Nephron (organoid): ENCODE measurements around the gene ZSWIM3.

Experiments
- H3K27ac Mint-ChIP-seq, 3 experiments: 2 replicates each; pipeline ENCODE4 v1.8.0; 2020; ENCODE audit warnings: mixed read lengths in 3 of 3, mild to moderate bottlenecking in 2 of 3, moderate library complexity in 1 of 3
- H3K27me3 Mint-ChIP-seq: 2 replicates; pipeline ENCODE4 v1.8.0; 2021; ENCODE audit warnings: low read depth, mild to moderate bottlenecking, moderate library complexity, mixed read lengths
- H3K36me3 Mint-ChIP-seq: 2 replicates; pipeline ENCODE4 v1.8.0; 2020; ENCODE audit warnings: low read depth, mixed read lengths
- H3K4me1 Mint-ChIP-seq: 2 replicates; pipeline ENCODE4 v1.8.0; 2020; ENCODE audit warnings: mixed read lengths
- H3K4me3 Mint-ChIP-seq, 3 experiments: 2 replicates each; pipeline ENCODE4 v1.8.0; 2020; ENCODE audit warnings: mild to moderate bottlenecking in 3 of 3, mixed read lengths in 3 of 3, moderate library complexity in 2 of 3
- H3K9me3 Mint-ChIP-seq: 2 replicates; pipeline ENCODE4 v1.8.0; 2020; ENCODE audit warnings: mixed read lengths
- CTCF ChIP-seq, 3 experiments: fragments of 200-600 bp; sonication (generic); IDR thresholded peaks; one replicate each; pipeline ENCODE4 v1.5.0; 2021; ENCODE audit warnings: antibody characterized with exemption in 3 of 3; ENCODE audit not compliant: unreplicated experiment in 3 of 3

The ZSWIM3 gene

GRCh38 chr20:45888681-45889080 lies 31.3 kb downstream of the ZSWIM3 start:
- no peak for TF ChIP-seq CTCF (IDR thresholded peaks at IDR 0.05; ENCODE audit: unreplicated experiment in 3 of 3)
- Mint-ChIP-seq H3K27ac (no peak overlapping the region), H3K4me3 (no peak overlapping the region), H3K27me3 (no peaks in the 10 kb centered on the region), H3K9me3 (no peaks in the 10 kb centered on the region), H3K36me3 (peaks cover 13% of the 10 kb centered on the region), H3K4me1 (peaks cover 14% of the 10 kb centered on the region)

GRCh38 chr20:45890077-45890984 lies 32.9 kb downstream of the ZSWIM3 start:
- Mint-ChIP-seq H3K27ac (peak overlapping the region; percentile 87 to 96 (median 95)), H3K27me3 (no peaks in the 10 kb centered on the region), H3K4me1 (peaks cover 14% of the 10 kb centered on the region), H3K36me3 (peaks cover 11% of the 10 kb centered on the region), H3K4me3 (peak overlapping the region; percentile 94 to 98 (median 97)), H3K9me3 (no peaks in the 10 kb centered on the region)
- peak; percentile 76 to 81 (median 78) for TF ChIP-seq CTCF (IDR thresholded peaks at IDR 0.05; ENCODE audit: unreplicated experiment in 3 of 3)

GRCh38 chr20:45890985-45891983 lies 33.9 kb downstream of the ZSWIM3 start, which contains the start of the genes CTSA and NEURL2:
Gene CTSA, plus strand, starts transcription at chr20:45891335. Its CDS starts 234 bp downstream, at chr20:45891569.
Gene NEURL2, minus strand, starts transcription at chr20:45891208. Its CDS starts 217 bp downstream, at chr20:45890991.
- Mint-ChIP-seq H3K9me3 (no peaks in the 10 kb centered on the region), H3K4me3 (peak within 1 kb of the TSS; percentile 94 to 98 (median 97)), H3K27ac (peak within 1 kb of the TSS; percentile 87 to 96 (median 95)), H3K36me3 (peaks cover 10% of the 10 kb centered on the region), H3K27me3 (no peaks in the 10 kb centered on the region), H3K4me1 (peaks cover 14% of the 10 kb centered on the region)
- TF ChIP-seq CTCF (IDR thresholded peaks at IDR 0.05; ENCODE audit: unreplicated experiment in 3 of 3), result no peak

- Mint-ChIP-seq H3K4me1 (peaks cover 14% of the 10 kb centered on the region), H3K36me3 (peaks cover 16% of the 10 kb centered on the region), H3K4me3 (peak overlapping the region; percentile 94 to 98 (median 97)), H3K27ac (peak overlapping the region; percentile 42 to 83 (median 72)), H3K9me3 (no peaks in the 10 kb centered on the region), H3K27me3 (no peaks in the 10 kb centered on the region)
- no peak for TF ChIP-seq CTCF (IDR thresholded peaks at IDR 0.05; ENCODE audit: unreplicated experiment in 3 of 3)
Observed at GRCh38 chr20:45892049-45892825, 34.8 kb downstream of the ZSWIM3 start.

GRCh38 chr20:45892828-45893500 lies 35.5 kb downstream of the ZSWIM3 start:
- H3K9me3 Mint-ChIP-seq, result no peaks in the 10 kb centered on the region
- H3K4me1 Mint-ChIP-seq, result peaks cover 14% of the 10 kb centered on the region
- no peak overlapping the region for H3K27ac Mint-ChIP-seq
- H3K36me3 Mint-ChIP-seq, result peaks cover 18% of the 10 kb centered on the region
- H3K4me3 Mint-ChIP-seq, result peak overlapping the region; percentile 94 to 98 (median 97)
- TF ChIP-seq CTCF (IDR thresholded peaks at IDR 0.05; ENCODE audit: unreplicated experiment in 3 of 3), result no peak
- H3K27me3 Mint-ChIP-seq, result no peaks in the 10 kb centered on the region
